Parathyroid adenoma (tissue), 2 donors: ENCODE data around the gene CCDC50.

Experiments used
- H2AFZ ChIP-seq: fragments of 300-600 bp; sonication (generic); one replicate; pipeline ENCODE4 v1.7.0; 2017; ENCODE audit warnings: antibody characterized with exemption, mild to moderate bottlenecking
- H3K27ac ChIP-seq: fragments of 300-600 bp; sonication (generic); one replicate; pipeline ENCODE4 v1.7.0; 2017
- H3K27me3 ChIP-seq: fragments of 300-600 bp; sonication (generic); one replicate; pipeline ENCODE4 v1.7.0; 2017; ENCODE audit warnings: low read length; ENCODE audit not compliant: control insufficient read depth, insufficient read depth
- H3K36me3 ChIP-seq: fragments of 300-600 bp; sonication (generic); one replicate; pipeline ENCODE4 v1.7.0; 2017; ENCODE audit warnings: low read length; ENCODE audit not compliant: control insufficient read depth, insufficient read depth
- H3K4me1 ChIP-seq: fragments of 300-600 bp; sonication (generic); one replicate; pipeline ENCODE4 v1.7.0; 2017; ENCODE audit warnings: control low read depth
- H3K4me2 ChIP-seq: fragments of 300-600 bp; sonication (generic); one replicate; pipeline ENCODE4 v1.7.0; 2017; ENCODE audit warnings: low read length
- H3K4me3 ChIP-seq: fragments of 300-600 bp; sonication (generic); one replicate; pipeline ENCODE4 v1.7.0; 2017; ENCODE audit warnings: low read depth, low read length
- H3K79me2 ChIP-seq: fragments of 300-600 bp; sonication (generic); one replicate; pipeline ENCODE4 v1.7.0; 2017; ENCODE audit warnings: control low read depth
- H3K9ac ChIP-seq: fragments of 300-600 bp; sonication (generic); one replicate; pipeline ENCODE4 v1.7.0; 2017; ENCODE audit warnings: mild to moderate bottlenecking
- H3K9me3 ChIP-seq: fragments of 300-600 bp; sonication (generic); one replicate; pipeline ENCODE4 v1.7.0; 2017; ENCODE audit warnings: low read length; ENCODE audit not compliant: control insufficient read depth
- TF ChIP-seq, protein P1 (sequence below): fragments of 300-600 bp; sonication (generic); IDR thresholded peaks from one replicate; pipeline ENCODE4 v1.7.0; 2017; ENCODE audit warnings: antibody characterized with exemption, mild to moderate bottlenecking
- donor health status: primary hyperparathyroidism.

The CCDC50 gene

DNA sequence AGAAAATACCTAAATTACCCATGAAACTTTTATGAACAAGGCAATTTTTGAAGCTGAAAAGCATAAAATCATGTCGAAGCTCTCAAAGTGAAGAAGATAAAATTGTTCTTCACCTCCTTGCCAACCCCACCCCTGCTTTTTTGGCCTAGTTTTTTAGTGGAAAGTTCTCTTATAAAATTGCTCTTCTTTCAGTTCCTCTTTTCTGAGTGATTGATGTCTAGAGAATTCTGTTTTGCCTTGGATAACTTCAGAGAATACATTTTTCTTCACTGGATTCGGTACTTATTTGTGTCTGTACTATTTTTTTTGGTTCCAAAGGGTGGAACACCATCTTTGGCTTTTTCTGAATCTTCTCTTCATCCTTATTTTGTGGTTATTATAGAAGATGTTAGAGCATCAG, 106.8 kb downstream of the CCDC50 start:
- Histone ChIP-seq H3K9ac (no peak overlapping the region), H3K27me3 (no peaks in the 10 kb centered on the region), H2AFZ (no peak overlapping the region), H3K36me3 (no peaks in the 10 kb centered on the region), H3K4me1 (no peaks in the 10 kb centered on the region), H3K4me3 (no peak overlapping the region), H3K27ac (no peak overlapping the region), H3K9me3 (no peaks in the 10 kb centered on the region), H3K79me2 (no peaks in the 10 kb centered on the region), H3K4me2 (no peak overlapping the region)
- TF ChIP-seq, protein P1, sequence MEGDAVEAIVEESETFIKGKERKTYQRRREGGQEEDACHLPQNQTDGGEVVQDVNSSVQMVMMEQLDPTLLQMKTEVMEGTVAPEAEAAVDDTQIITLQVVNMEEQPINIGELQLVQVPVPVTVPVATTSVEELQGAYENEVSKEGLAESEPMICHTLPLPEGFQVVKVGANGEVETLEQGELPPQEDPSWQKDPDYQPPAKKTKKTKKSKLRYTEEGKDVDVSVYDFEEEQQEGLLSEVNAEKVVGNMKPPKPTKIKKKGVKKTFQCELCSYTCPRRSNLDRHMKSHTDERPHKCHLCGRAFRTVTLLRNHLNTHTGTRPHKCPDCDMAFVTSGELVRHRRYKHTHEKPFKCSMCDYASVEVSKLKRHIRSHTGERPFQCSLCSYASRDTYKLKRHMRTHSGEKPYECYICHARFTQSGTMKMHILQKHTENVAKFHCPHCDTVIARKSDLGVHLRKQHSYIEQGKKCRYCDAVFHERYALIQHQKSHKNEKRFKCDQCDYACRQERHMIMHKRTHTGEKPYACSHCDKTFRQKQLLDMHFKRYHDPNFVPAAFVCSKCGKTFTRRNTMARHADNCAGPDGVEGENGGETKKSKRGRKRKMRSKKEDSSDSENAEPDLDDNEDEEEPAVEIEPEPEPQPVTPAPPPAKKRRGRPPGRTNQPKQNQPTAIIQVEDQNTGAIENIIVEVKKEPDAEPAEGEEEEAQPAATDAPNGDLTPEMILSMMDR: no peak

DNA sequence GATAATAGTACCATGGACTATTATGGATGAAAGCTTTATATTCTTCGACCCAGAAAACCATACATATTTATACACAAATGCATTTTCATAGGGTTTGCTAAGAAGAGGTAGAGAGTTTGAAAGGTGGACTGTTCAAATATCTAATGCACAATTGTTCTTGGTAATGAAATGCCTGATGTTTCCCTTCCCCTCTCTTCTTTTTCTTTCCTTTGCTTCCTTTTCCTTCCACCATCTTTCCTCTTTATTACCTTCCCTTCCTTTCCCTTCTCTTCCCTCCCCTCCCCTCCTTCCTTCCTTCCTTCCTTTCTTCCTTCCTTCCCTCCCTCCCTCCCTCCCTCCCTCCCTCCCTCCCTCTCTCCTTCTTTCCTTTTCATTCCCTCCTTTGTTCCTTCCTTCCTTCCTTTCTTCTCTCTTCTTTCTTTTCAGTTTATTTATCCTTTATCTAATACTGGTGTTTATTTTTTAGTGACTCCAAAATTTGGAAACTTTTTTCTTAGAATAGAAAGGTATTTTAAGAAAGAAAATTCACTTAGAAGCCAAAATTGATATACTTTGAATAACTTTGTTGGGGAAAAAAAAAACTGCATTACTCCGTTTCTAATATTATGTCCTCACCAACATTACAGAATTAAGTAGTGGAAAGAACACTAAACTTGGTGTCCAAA, 109.1 kb downstream of the CCDC50 start:
- Histone ChIP-seq H3K27ac (no peak overlapping the region), H3K36me3 (no peaks in the 10 kb centered on the region), H3K9ac (no peak overlapping the region), H2AFZ (no peak overlapping the region), H3K4me2 (no peak overlapping the region), H3K4me3 (no peak overlapping the region), H3K27me3 (no peaks in the 10 kb centered on the region), H3K9me3 (no peaks in the 10 kb centered on the region), H3K79me2 (no peaks in the 10 kb centered on the region), H3K4me1 (no peaks in the 10 kb centered on the region)
- TF ChIP-seq, protein P1: no peak

DNA sequence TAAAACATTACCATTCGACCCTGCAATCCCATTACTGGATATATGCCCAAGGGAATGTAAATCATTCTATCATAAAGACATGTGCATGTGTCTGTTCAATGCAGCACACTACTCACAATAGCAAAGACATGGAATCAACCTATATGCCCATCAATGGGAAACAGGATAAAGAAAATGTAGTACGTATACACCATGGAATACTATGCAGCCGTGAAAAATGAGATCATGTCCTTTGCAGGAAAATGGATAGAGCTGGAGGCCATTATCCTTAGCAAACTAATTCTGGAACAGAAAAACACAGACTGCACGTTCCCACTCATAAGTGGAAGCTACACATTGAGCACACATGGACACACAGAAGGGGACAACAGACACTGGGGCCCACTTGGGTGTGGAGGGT, 111.3 kb downstream of the CCDC50 start:
- H3K4me2 ChIP-seq: no peak overlapping the region
- H3K9me3 ChIP-seq: no peaks in the 10 kb centered on the region
- H3K9ac ChIP-seq: no peak overlapping the region
- H3K79me2 ChIP-seq: no peaks in the 10 kb centered on the region
- TF ChIP-seq, protein P1: no peak
- no peaks in the 10 kb centered on the region for H3K27me3 ChIP-seq
- no peaks in the 10 kb centered on the region for H3K4me1 ChIP-seq
- H3K27ac ChIP-seq: no peak overlapping the region
- no peak overlapping the region for H2AFZ ChIP-seq
- no peak overlapping the region for H3K4me3 ChIP-seq
- no peaks in the 10 kb centered on the region for H3K36me3 ChIP-seq

DNA sequence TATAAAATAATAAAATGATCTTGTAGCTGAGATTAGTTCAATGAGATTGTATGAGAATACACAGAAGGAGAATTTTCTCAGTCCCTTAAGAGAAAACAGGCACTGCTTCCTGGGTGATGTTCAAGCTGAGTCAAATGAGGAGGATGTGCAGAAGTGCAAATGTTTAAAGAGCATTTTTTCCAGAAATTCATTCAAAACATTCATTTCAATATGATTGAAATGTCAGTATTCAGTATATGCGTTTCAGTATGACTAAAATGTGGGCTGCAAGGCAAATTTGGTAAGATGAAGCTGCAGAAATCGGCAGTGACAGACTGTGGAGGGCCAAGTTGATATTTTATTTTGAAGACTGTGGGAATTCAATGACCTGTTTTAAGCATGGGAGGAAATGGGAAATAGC, 112.5 kb downstream of the CCDC50 start:
- no peak overlapping the region for H3K9ac ChIP-seq
- no peaks in the 10 kb centered on the region for H3K79me2 ChIP-seq
- H3K4me2 ChIP-seq: no peak overlapping the region
- H3K9me3 ChIP-seq: no peaks in the 10 kb centered on the region
- no peaks in the 10 kb centered on the region for H3K27me3 ChIP-seq
- no peaks in the 10 kb centered on the region for H3K36me3 ChIP-seq
- TF ChIP-seq, protein P1: no peak
- H3K27ac ChIP-seq: no peak overlapping the region
- no peak overlapping the region for H3K4me3 ChIP-seq
- no peaks in the 10 kb centered on the region for H3K4me1 ChIP-seq
- no peak overlapping the region for H2AFZ ChIP-seq

DNA sequence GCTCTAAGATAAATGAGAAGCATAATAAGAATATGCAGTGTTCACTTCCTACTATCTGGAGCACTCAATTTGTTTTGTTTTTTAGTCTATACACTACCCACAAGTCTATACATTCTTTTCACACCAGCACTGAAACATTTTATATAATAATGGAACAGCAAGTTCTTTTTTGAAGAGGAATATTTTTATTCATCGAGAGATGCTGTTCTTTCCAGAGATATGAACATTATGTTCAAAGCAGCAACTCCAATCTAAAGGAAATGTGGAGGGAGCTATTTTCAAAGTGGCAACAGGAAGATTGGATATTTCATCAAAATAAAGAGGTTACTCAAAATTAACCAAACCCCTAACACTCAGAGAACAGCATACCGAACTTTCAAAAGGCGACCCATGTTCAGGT, 115.4 kb downstream of the CCDC50 start:
- no peak overlapping the region for H3K4me3 ChIP-seq
- H3K36me3 ChIP-seq: no peaks in the 10 kb centered on the region
- no peak overlapping the region for H3K4me2 ChIP-seq
- TF ChIP-seq, protein P1: no peak
- H3K27me3 ChIP-seq: no peaks in the 10 kb centered on the region
- H3K27ac ChIP-seq: no peak overlapping the region
- H3K9ac ChIP-seq: no peak overlapping the region
- H3K4me1 ChIP-seq: no peaks in the 10 kb centered on the region
- H2AFZ ChIP-seq: no peak overlapping the region
- H3K79me2 ChIP-seq: no peaks in the 10 kb centered on the region
- no peaks in the 10 kb centered on the region for H3K9me3 ChIP-seq
